H9 (cell line): ENCODE data around the gene S100G. TPM values are rescaled to one million over a fixed set of nuclear protein-coding genes. Genes with fewer than 3 reads are reported as not detected.
A peak's percentile ranks its signal among the peaks of the same experiment; 100 is the strongest.

Experiments used
- DNase-seq: peaks from one replicate; pipeline ENCODE4 v3.0.0-alpha.2; 2017
- H2AFZ ChIP-seq: one replicate; pipeline ENCODE4 v1.6.1; 2013; ENCODE audit warnings: mild to moderate bottlenecking, low read length, control low read depth, moderate library complexity
- H2AK5ac ChIP-seq: 2 replicates; pipeline ENCODE4 v1.6.1; 2013; ENCODE audit warnings: low read length, control low read depth, mixed read lengths; ENCODE audit not compliant: insufficient read length
- H2BK120ac ChIP-seq: one replicate; pipeline ENCODE4 v1.6.1; 2013; ENCODE audit warnings: low read depth, mild to moderate bottlenecking, low read length, control low read depth, inconsistent platforms; ENCODE audit not compliant: poor library complexity, severe bottlenecking
- H2BK12ac ChIP-seq: 2 replicates; pipeline ENCODE4 v1.6.1; 2013; ENCODE audit warnings: low read length, control low read depth, mixed read lengths, low read depth; ENCODE audit not compliant: insufficient read length
- H2BK15ac ChIP-seq: 2 replicates; pipeline ENCODE4 v1.6.1; 2013; ENCODE audit warnings: low read depth, low read length, control low read depth
- H2BK20ac ChIP-seq: one replicate; pipeline ENCODE4 v1.6.1; 2013; ENCODE audit warnings: low read depth, mild to moderate bottlenecking, low read length, control low read depth, inconsistent platforms; ENCODE audit not compliant: poor library complexity, severe bottlenecking
- H2BK5ac ChIP-seq: 2 replicates; pipeline ENCODE4 v1.6.1; 2013; ENCODE audit warnings: low read length, control low read depth, mixed read lengths; ENCODE audit not compliant: insufficient read length
- H3K14ac ChIP-seq: 2 replicates; pipeline ENCODE4 v1.6.1; 2013; ENCODE audit warnings: low read length, control low read depth; ENCODE audit not compliant: insufficient read depth
- H3K18ac ChIP-seq: 2 replicates; pipeline ENCODE4 v1.6.1; 2013; ENCODE audit warnings: low read depth, mild to moderate bottlenecking, mixed read lengths, low read length, control low read depth; ENCODE audit not compliant: insufficient read length
- H3K23ac ChIP-seq: 2 replicates; pipeline ENCODE4 v1.6.1; 2013; ENCODE audit warnings: low read length, control low read depth, mixed read lengths, low read depth; ENCODE audit not compliant: insufficient read length
- H3K23me2 ChIP-seq: 2 replicates; pipeline ENCODE4 v1.6.1; 2013; ENCODE audit warnings: low read depth, mild to moderate bottlenecking, mixed read lengths, low read length, control low read depth; ENCODE audit not compliant: insufficient read length, poor library complexity, severe bottlenecking
- H3K27ac ChIP-seq: 2 replicates; pipeline ENCODE4 v1.5.1; 2013; ENCODE audit warnings: low read length, control low read depth, mixed read lengths, low read depth; ENCODE audit not compliant: insufficient read length
- H3K27me3 ChIP-seq: 2 replicates; pipeline ENCODE4 v1.6.1; 2013; ENCODE audit warnings: low read length, control low read depth, inconsistent platforms; ENCODE audit not compliant: insufficient read depth
- H3K4ac ChIP-seq: 2 replicates; pipeline ENCODE4 v1.6.1; 2013; ENCODE audit warnings: low read depth, mild to moderate bottlenecking, control low read depth, inconsistent platforms, low read length, moderate library complexity
- H3K4me1 ChIP-seq: 2 replicates; pipeline ENCODE4 v1.6.1; 2013; ENCODE audit warnings: low read length, control low read depth, inconsistent platforms; ENCODE audit not compliant: insufficient read depth
- H3K4me2 ChIP-seq: 2 replicates; pipeline ENCODE4 v1.6.1; 2013; ENCODE audit warnings: low read length, control low read depth, mixed read lengths; ENCODE audit not compliant: insufficient read length, insufficient read depth
- H3K56ac ChIP-seq: 2 replicates; pipeline ENCODE4 v1.6.1; 2013; ENCODE audit warnings: low read depth, mild to moderate bottlenecking, mixed read lengths, low read length, control low read depth; ENCODE audit not compliant: insufficient read length
- H3K79me1 ChIP-seq: 2 replicates; pipeline ENCODE4 v1.6.1; 2013; ENCODE audit warnings: low read depth, mild to moderate bottlenecking, moderate library complexity, low read length, control low read depth, inconsistent platforms; ENCODE audit not compliant: insufficient read depth, poor library complexity, severe bottlenecking
- H3K79me2 ChIP-seq: 2 replicates; pipeline ENCODE4 v1.6.1; 2013; ENCODE audit warnings: low read length, control low read depth, inconsistent platforms; ENCODE audit not compliant: insufficient read depth
- H3K9ac ChIP-seq: 2 replicates; pipeline ENCODE4 v1.6.1; 2013; ENCODE audit warnings: low read length, control low read depth, mixed read lengths; ENCODE audit not compliant: insufficient read length; ENCODE audit errors: extremely low read depth
- H3K9me3 ChIP-seq: one replicate; pipeline ENCODE4 v1.6.1; 2013; ENCODE audit warnings: low read depth, low read length, inconsistent platforms; ENCODE audit not compliant: control insufficient read depth
- H3T11ph ChIP-seq: one replicate; pipeline ENCODE4 v1.6.1; 2013; ENCODE audit warnings: mild to moderate bottlenecking, low read length, control low read depth, inconsistent platforms
- H4K20me1 ChIP-seq: one replicate; pipeline ENCODE4 v1.6.1; 2013; ENCODE audit not compliant: control insufficient read depth, insufficient read length, insufficient read depth
- H4K5ac ChIP-seq: 2 replicates; pipeline ENCODE4 v1.6.1; 2013; ENCODE audit warnings: low read depth, mild to moderate bottlenecking, mixed read lengths, low read length, control low read depth; ENCODE audit not compliant: insufficient read length
- H4K8ac ChIP-seq: replicated peaks from 2 replicates; pipeline ENCODE4 v1.6.1; 2013; ENCODE audit warnings: low read length, control low read depth, mixed read lengths, low read depth; ENCODE audit not compliant: insufficient read length
- H4K91ac ChIP-seq: 2 replicates; pipeline ENCODE4 v1.6.1; 2013; ENCODE audit warnings: low read depth, mild to moderate bottlenecking, moderate library complexity, mixed read lengths, low read length, control low read depth; ENCODE audit not compliant: insufficient read length
- H3K27ac Mint-ChIP-seq, 3 experiments: 2 replicates in 2 of 3; 3 replicates in 1 of 3; pipeline ENCODE4 v1.8.0; 2020 to 2021; ENCODE audit warnings: mixed read lengths in 3 of 3, mild to moderate bottlenecking in 1 of 3, moderate library complexity in 1 of 3
- H3K27me3 Mint-ChIP-seq: 2 replicates; pipeline ENCODE4 v1.8.0; 2021; ENCODE audit warnings: low read depth, mild to moderate bottlenecking, moderate library complexity, mixed read lengths
- H3K36me3 Mint-ChIP-seq, 3 experiments: 2 replicates in 2 of 3; 3 replicates in 1 of 3; pipeline ENCODE4 v1.8.0; 2020 to 2021; ENCODE audit warnings: low read depth in 3 of 3, mixed read lengths in 3 of 3; ENCODE audit not compliant: insufficient read depth in 1 of 3
- H3K4me1 Mint-ChIP-seq, 2 experiments: 2 replicates each; pipeline ENCODE4 v1.8.0; 2020; ENCODE audit warnings: mixed read lengths in 2 of 2
- H3K4me3 Mint-ChIP-seq, 2 experiments: 2 replicates in 1 of 2; 3 replicates in 1 of 2; pipeline ENCODE4 v1.8.0; 2020 to 2021; ENCODE audit warnings: mild to moderate bottlenecking in 2 of 2, mixed read lengths in 2 of 2, moderate library complexity in 1 of 2
- H3K9me3 Mint-ChIP-seq, 2 experiments: 2 replicates in 1 of 2; 3 replicates in 1 of 2; pipeline ENCODE4 v1.8.0; 2020; ENCODE audit warnings: mild to moderate bottlenecking in 2 of 2, mixed read lengths in 2 of 2, moderate library complexity in 1 of 2
- CTCF ChIP-seq: fragments of 200-600 bp; sonication (generic); conservative IDR thresholded peaks from 3 replicates; pipeline ENCODE4 v1.8.0; 2021; ENCODE audit warnings: antibody characterized with exemption, mild to moderate bottlenecking
- total RNA-seq: library from RNA; stranded (reverse); gene quantifications from 2 replicates; pipeline ENCODE4 v1.2.1, GENCODE V29; 2021

S100G gene
- total RNA-seq, 1 experiment from 2014 or later: not detected

- Histone ChIP-seq H3K4me2 (no peak overlapping the region), H3K23me2 (no peaks in the 10 kb centered on the region), H3K18ac (no peak overlapping the region), H3K56ac (no peak overlapping the region), H3T11ph (no peak overlapping the region), H3K79me1 (no peaks in the 10 kb centered on the region), H3K27me3 (no peaks in the 10 kb centered on the region), H4K5ac (no peak overlapping the region), H3K4me1 (peaks cover 5% of the 10 kb centered on the region; the same call in 1 of the 2 replicates), H2BK5ac (no peak overlapping the region), H3K9ac (no peak overlapping the region), H2AFZ (no peak overlapping the region), H2BK20ac (no peak overlapping the region), H3K27ac (no peak overlapping the region), H2BK120ac (no peak overlapping the region), H4K20me1 (no peaks in the 10 kb centered on the region), H2BK15ac (no peak overlapping the region), H3K4ac (no peak overlapping the region), H2AK5ac (no peak overlapping the region), H3K23ac (no peak overlapping the region), H4K91ac (no peak overlapping the region), H3K14ac (no peak overlapping the region), H4K8ac (no peak overlapping the region), H3K79me2 (no peaks in the 10 kb centered on the region), H2BK12ac (no peak overlapping the region), H3K9me3 (no peaks in the 10 kb centered on the region)
- Mint-ChIP-seq H3K27ac (peak overlapping the region in 1 of 3 experiments; percentile 86; a peak in 3 of 7 replicates), H3K4me1 (peaks cover 10 to 15% of the 10 kb centered on the region in 2 experiments), H3K4me3 (no peak overlapping the region), H3K9me3 (no peaks in the 10 kb centered on the region), H3K36me3 (peaks cover 37 to 82% (median 80%) of the 10 kb centered on the region in 3 experiments), H3K27me3 (no peaks in the 10 kb centered on the region)
- TF ChIP-seq CTCF: peak; percentile 74
- no peak for DNase-seq
These were observed 21.0 kb downstream of the S100G start for GRCh38 chrX:16671005-16671404.
